Chondrocyte (in vitro differentiated cells): ENCODE data around the gene GALNT9. TPM values are rescaled to one million over a fixed set of nuclear protein-coding genes. Genes with fewer than 3 reads are reported as not detected.

ENCODE experiments used
- DNase-seq: peaks from one replicate; pipeline ENCODE4 v3.0.0; 2021; ENCODE audit warnings: mixed read lengths, low spot score
- H3K27ac Mint-ChIP-seq: one replicate; pipeline ENCODE4 v1.8.0; 2021; ENCODE audit warnings: mild to moderate bottlenecking, moderate library complexity, mixed read lengths; ENCODE audit not compliant: unreplicated experiment
- H3K27me3 Mint-ChIP-seq: 2 replicates; pipeline ENCODE4 v1.8.0; 2021; ENCODE audit warnings: low read depth, mixed read lengths
- H3K36me3 Mint-ChIP-seq: 2 replicates; pipeline ENCODE4 v1.8.0; 2021; ENCODE audit warnings: low read depth, mixed read lengths
- H3K4me1 Mint-ChIP-seq: 2 replicates; pipeline ENCODE4 v1.8.0; 2021; ENCODE audit warnings: low read depth, mild to moderate bottlenecking, mixed read lengths
- H3K4me3 Mint-ChIP-seq: one replicate; pipeline ENCODE4 v1.8.0; 2021; ENCODE audit warnings: mild to moderate bottlenecking, moderate library complexity, mixed read lengths; ENCODE audit not compliant: unreplicated experiment
- H3K9me3 Mint-ChIP-seq: 2 replicates; pipeline ENCODE4 v1.8.0; 2021; ENCODE audit warnings: low read depth, mixed read lengths
- CTCF ChIP-seq: fragments of 200-600 bp; sonication (generic); IDR thresholded peaks from 2 replicates; pipeline ENCODE4 v1.5.0; 2021; ENCODE audit warnings: antibody characterized with exemption, mild to moderate bottlenecking, moderate library complexity
- total RNA-seq: library from RNA; stranded (reverse); gene quantifications from 3 replicates; pipeline ENCODE4 v1.2.1, GENCODE V29; 2021

Gene GALNT9
- total RNA-seq, 1 donor from 2014 or later, result not detected

GRCh38 chr12:132167611-132168310, 161.6 kb downstream of the GALNT9 start:
- Mint-ChIP-seq H3K9me3 (no peaks in the 10 kb centered on the region), H3K27ac (no peak overlapping the region), H3K36me3 (no peaks in the 10 kb centered on the region), H3K4me1 (peaks cover 5% of the 10 kb centered on the region), H3K27me3 (peaks cover 34% of the 10 kb centered on the region), H3K4me3 (no peak overlapping the region)
- DNase-seq, result peak; percentile 85
- TF ChIP-seq CTCF, result no peak

GRCh38 chr12:132166801-132167591, 162.4 kb downstream of the GALNT9 start:
- Mint-ChIP-seq H3K36me3 (no peaks in the 10 kb centered on the region), H3K4me3 (no peak overlapping the region), H3K9me3 (no peaks in the 10 kb centered on the region), H3K27me3 (peaks cover 30% of the 10 kb centered on the region), H3K27ac (no peak overlapping the region), H3K4me1 (peaks cover 13% of the 10 kb centered on the region)
- peak; percentile 55 for DNase-seq
- TF ChIP-seq CTCF, result no peak

GRCh38 chr12:132166093-132166492, 163.3 kb downstream of the GALNT9 start:
- Mint-ChIP-seq H3K9me3 (no peaks in the 10 kb centered on the region), H3K4me3 (no peak overlapping the region), H3K4me1 (peaks cover 14% of the 10 kb centered on the region), H3K27ac (no peak overlapping the region), H3K36me3 (no peaks in the 10 kb centered on the region), H3K27me3 (peaks cover 28% of the 10 kb centered on the region)
- no peak for TF ChIP-seq CTCF
- peak; percentile 14 for DNase-seq

GRCh38 chr12:132165584-132165983, 163.8 kb downstream of the GALNT9 start:
- no peak for TF ChIP-seq CTCF
- H3K9me3 Mint-ChIP-seq, result no peaks in the 10 kb centered on the region
- no peak overlapping the region for H3K4me3 Mint-ChIP-seq
- no peak overlapping the region for H3K27ac Mint-ChIP-seq
- no peaks in the 10 kb centered on the region for H3K36me3 Mint-ChIP-seq
- peaks cover 26% of the 10 kb centered on the region for H3K27me3 Mint-ChIP-seq
- H3K4me1 Mint-ChIP-seq, result peaks cover 14% of the 10 kb centered on the region
- peak; percentile 26 for DNase-seq

GRCh38 chr12:132164426-132164825, 165.0 kb downstream of the GALNT9 start:
- Mint-ChIP-seq H3K27me3 (peaks cover 20% of the 10 kb centered on the region), H3K4me3 (no peak overlapping the region), H3K36me3 (no peaks in the 10 kb centered on the region), H3K9me3 (no peaks in the 10 kb centered on the region), H3K27ac (no peak overlapping the region), H3K4me1 (peaks cover 14% of the 10 kb centered on the region)
- TF ChIP-seq CTCF, result no peak
- DNase-seq, result no peak
